Peyer's patch (tissue), 4 donors: Measurements from ENCODE around the gene AUTS2. TPM values are rescaled to one million over a fixed set of nuclear protein-coding genes. Genes with fewer than 3 reads are reported as not detected.

Experiments
- DNase-seq, 3 donors: peaks; one replicate each; pipeline ENCODE4 v3.0.0-alpha.2; 2017 to 2019
- H3K27ac ChIP-seq, 4 donors: fragments of 200-600 bp; sonication (generic); one replicate each; pipeline ENCODE4 v1.5.1; 2016 to 2019
- H3K27me3 ChIP-seq, 2 donors: fragments of 200-600 bp; sonication (generic); one replicate each; pipeline ENCODE4 v1.5.1; 2019
- H3K36me3 ChIP-seq, 3 donors: fragments of 200-600 bp; sonication (generic); one replicate each; pipeline ENCODE4 v1.5.1; 2016 to 2019
- H3K4me1 ChIP-seq, 4 donors: fragments of 200-600 bp; sonication (generic); one replicate each; pipeline ENCODE4 v1.5.1; 2016 to 2019
- H3K4me3 ChIP-seq, 4 donors: fragments of 200-600 bp; sonication (generic); 1 replicate in 3 of 4; 2 replicates in 1 of 4; pipeline ENCODE4 v1.5.1; 2016 to 2019; ENCODE audit warnings: mild to moderate bottlenecking in 1 of 4
- H3K9me3 ChIP-seq, 4 donors: fragments of 200-600 bp; sonication (generic); one replicate each; pipeline ENCODE4 v1.5.1; 2016 to 2019; ENCODE audit warnings: mild to moderate bottlenecking in 1 of 4
- POLR2A ChIP-seq, 2 donors: fragments of 450-650 bp; IDR thresholded peaks; one replicate each; pipeline ENCODE4 v1.5.1; 2017; ENCODE audit warnings: antibody characterized with exemption in 2 of 2, mild to moderate bottlenecking in 2 of 2, moderate library complexity in 2 of 2
- total RNA-seq, 4 donors: library from RNA; depleted of rRNA; stranded (reverse); fragments of >200 nt; gene quantifications; one replicate each; pipeline ENCODE4 v1.1.0, GENCODE V29; 2016
- TF ChIP-seq, protein P1 (sequence below), 6 experiments: fragments of 450-650 bp in 4 of 6; fragments of 200-600 bp in 2 of 6; sonication (generic) in 1 of 6; IDR thresholded peaks; one replicate each; pipeline ENCODE4 v1.5.1; 2017 to 2019; ENCODE audit warnings: antibody characterized with exemption in 6 of 6, mild to moderate bottlenecking in 3 of 6, moderate library complexity in 1 of 6

Gene AUTS2
- total RNA-seq, 4 donors from 2014 or later = 55.9 to 90.0 (median 72.6) TPM

DNA sequence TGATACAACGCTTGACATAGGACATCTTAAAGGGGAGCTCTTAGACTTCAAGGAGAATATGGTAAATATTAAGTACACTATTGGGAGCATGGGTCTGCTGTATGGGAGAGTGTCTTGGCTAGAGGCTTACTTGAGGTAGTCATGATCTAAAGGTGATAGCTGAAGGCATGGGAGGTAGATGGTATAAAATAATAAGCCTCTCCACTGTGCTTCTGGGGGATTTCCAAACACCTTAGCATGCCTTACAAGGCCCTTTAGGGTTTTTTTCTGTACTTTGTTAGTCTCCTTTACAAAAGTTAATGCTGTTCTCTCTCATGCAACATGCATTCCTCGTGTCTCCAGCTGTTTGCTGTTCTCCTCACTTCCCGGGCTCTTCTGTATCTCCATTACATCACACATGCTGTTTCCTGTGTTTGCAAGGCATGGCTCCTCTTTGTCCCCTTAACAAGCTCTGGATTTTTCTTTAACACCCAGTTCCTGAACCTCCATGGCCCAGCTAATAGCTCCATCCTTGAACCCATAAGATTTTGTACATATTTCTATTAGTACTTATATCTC, 449.7 kb downstream of the AUTS2 start:
- DNase-seq = no peak
- H3K27ac ChIP-seq = no peak overlapping the region
- no peaks in the 10 kb centered on the region for H3K36me3 ChIP-seq
- no peak overlapping the region for H3K4me3 ChIP-seq
- H3K9me3 ChIP-seq = no peaks in the 10 kb centered on the region
- TF ChIP-seq, protein P1, sequence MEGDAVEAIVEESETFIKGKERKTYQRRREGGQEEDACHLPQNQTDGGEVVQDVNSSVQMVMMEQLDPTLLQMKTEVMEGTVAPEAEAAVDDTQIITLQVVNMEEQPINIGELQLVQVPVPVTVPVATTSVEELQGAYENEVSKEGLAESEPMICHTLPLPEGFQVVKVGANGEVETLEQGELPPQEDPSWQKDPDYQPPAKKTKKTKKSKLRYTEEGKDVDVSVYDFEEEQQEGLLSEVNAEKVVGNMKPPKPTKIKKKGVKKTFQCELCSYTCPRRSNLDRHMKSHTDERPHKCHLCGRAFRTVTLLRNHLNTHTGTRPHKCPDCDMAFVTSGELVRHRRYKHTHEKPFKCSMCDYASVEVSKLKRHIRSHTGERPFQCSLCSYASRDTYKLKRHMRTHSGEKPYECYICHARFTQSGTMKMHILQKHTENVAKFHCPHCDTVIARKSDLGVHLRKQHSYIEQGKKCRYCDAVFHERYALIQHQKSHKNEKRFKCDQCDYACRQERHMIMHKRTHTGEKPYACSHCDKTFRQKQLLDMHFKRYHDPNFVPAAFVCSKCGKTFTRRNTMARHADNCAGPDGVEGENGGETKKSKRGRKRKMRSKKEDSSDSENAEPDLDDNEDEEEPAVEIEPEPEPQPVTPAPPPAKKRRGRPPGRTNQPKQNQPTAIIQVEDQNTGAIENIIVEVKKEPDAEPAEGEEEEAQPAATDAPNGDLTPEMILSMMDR (IDR thresholded peaks at IDR 0.05) = no peak
- TF ChIP-seq POLR2A (IDR thresholded peaks at IDR 0.05) = no peak
- H3K4me1 ChIP-seq = peaks cover 0 to 11% (median 0%) of the 10 kb centered on the region in 4 donors
- H3K27me3 ChIP-seq = no peaks in the 10 kb centered on the region

DNA sequence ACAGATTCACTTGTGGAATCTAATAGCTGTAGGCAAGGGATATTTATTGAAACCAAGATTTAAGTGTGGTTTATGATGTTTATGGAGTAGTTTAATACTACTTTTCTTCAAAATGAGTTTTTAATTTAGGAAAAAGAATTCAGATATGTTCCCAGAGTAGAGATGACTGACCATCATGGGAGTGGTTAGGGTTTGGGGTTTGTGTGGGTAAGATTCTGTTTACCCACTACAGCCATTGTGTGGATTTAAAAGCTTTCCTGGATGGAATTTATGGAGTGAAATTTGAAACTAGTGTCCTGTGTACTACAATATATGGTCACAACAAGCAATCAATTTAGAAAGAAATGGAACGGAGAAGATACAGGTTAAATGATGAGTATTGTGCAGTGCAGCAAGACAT, 453.5 kb downstream of the AUTS2 start:
- Histone ChIP-seq H3K27me3 (no peaks in the 10 kb centered on the region), H3K27ac (no peak overlapping the region), H3K4me1 (no peaks in the 10 kb centered on the region), H3K4me3 (no peak overlapping the region), H3K36me3 (no peaks in the 10 kb centered on the region), H3K9me3 (no peaks in the 10 kb centered on the region)
- no peak for DNase-seq
- TF ChIP-seq, protein P1 (IDR thresholded peaks at IDR 0.05) = no peak
- TF ChIP-seq POLR2A (IDR thresholded peaks at IDR 0.05) = no peak

DNA sequence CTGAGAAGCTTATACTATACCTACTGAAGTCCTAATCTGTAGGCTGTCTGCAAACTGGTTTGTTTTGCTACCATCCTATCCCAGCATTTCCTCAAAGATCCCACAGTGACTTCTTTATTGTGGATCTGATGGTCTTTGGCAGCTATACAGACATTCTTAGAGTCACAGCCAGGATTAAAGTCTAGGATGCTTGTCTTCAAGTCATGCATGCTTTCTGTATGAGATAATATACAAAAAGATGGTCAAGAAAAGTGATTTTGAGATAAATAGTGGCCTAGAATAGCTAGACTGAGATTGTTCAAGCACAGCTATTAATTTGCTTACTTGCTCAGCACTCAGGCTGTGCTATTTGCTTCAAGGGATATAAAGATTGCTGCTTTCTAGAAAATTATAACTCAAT, 454.4 kb downstream of the AUTS2 start:
- no peaks in the 10 kb centered on the region for H3K36me3 ChIP-seq
- no peak overlapping the region for H3K4me3 ChIP-seq
- H3K9me3 ChIP-seq = no peaks in the 10 kb centered on the region
- no peak for TF ChIP-seq POLR2A (IDR thresholded peaks at IDR 0.05)
- TF ChIP-seq, protein P1 (IDR thresholded peaks at IDR 0.05) = no peak
- no peak overlapping the region for H3K27ac ChIP-seq
- no peaks in the 10 kb centered on the region for H3K4me1 ChIP-seq
- no peak for DNase-seq
- H3K27me3 ChIP-seq = no peaks in the 10 kb centered on the region

DNA sequence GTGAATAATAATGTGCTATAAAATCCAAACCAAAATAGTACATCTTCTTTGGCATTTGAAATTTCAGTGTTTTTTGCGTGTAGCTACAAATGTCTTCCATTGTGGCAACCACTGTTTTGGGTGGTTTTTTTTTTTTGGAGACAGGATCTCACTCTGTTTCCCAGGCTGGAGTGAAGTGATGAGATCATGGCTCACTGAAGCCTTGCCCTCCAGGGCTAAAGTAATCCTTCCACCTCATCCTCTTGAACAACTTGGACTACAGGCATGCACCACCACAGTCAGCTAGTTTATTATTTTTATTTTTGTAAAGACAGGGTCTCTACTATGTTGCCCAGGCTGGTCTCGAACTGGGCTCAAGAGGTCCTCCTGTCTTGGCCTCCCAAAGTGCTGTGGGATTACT, 455.1 kb downstream of the AUTS2 start:
- Histone ChIP-seq H3K4me1 (no peaks in the 10 kb centered on the region), H3K27ac (no peak overlapping the region), H3K9me3 (no peaks in the 10 kb centered on the region), H3K27me3 (no peaks in the 10 kb centered on the region), H3K4me3 (no peak overlapping the region), H3K36me3 (no peaks in the 10 kb centered on the region)
- TF ChIP-seq, protein P1 (IDR thresholded peaks at IDR 0.05) = no peak
- no peak for TF ChIP-seq POLR2A (IDR thresholded peaks at IDR 0.05)
- no peak for DNase-seq

DNA sequence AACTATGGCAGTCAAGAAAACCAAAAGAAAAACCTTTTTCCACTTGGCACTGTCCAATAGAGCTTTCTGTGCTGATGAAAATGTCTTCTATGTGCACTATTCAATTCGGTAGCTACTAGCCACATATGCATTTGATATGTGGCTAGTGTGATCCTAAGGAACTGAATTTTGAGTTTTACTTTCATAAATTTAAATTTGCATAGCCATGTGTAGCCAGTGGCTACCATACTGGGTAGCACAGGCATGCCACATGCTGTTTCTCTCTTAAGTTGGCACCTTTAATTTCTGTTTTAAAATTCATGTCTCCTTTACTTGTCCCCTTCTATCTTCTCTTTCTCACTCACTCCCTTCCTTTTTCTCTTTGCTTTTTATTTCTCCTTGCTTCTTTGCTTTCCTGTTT, 455.7 kb downstream of the AUTS2 start:
- no peak for TF ChIP-seq POLR2A (IDR thresholded peaks at IDR 0.05)
- TF ChIP-seq, protein P1 (IDR thresholded peaks at IDR 0.05) = no peak
- Histone ChIP-seq H3K4me3 (no peak overlapping the region), H3K4me1 (no peaks in the 10 kb centered on the region), H3K36me3 (no peaks in the 10 kb centered on the region), H3K27me3 (no peaks in the 10 kb centered on the region), H3K9me3 (no peaks in the 10 kb centered on the region), H3K27ac (no peak overlapping the region)
- DNase-seq = no peak

DNA sequence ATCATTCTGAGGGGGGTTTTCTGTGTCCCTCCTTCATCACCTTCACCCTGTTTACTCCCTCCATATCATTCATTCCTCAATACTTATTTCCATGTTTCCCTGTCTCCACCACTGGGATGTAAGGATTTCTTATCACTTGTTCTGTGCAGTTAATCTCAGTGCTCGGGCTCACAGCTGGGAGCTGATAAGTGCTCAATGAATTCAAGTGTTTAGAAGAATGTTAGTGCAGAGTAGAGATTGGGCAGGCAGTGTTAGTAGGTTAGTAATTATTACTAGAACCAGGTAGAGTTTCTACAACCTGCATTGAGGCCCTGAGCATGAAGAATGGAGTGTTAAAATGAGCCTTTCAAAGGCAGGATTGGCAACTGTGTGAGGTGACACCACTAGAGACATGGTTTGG, 458.1 kb downstream of the AUTS2 start:
- Histone ChIP-seq H3K4me1 (no peaks in the 10 kb centered on the region), H3K36me3 (no peaks in the 10 kb centered on the region), H3K27me3 (no peaks in the 10 kb centered on the region), H3K9me3 (no peaks in the 10 kb centered on the region), H3K27ac (no peak overlapping the region), H3K4me3 (no peak overlapping the region)
- TF ChIP-seq POLR2A (IDR thresholded peaks at IDR 0.05) = no peak
- TF ChIP-seq, protein P1 (IDR thresholded peaks at IDR 0.05) = no peak
- no peak for DNase-seq
